HG02610 (cell line): ENCODE data around the gene MAN2A2.
A peak's percentile ranks its signal among the peaks of the same experiment; 100 is the strongest.

ENCODE experiments used
- ATAC-seq: cut with Tn5 transposase; IDR thresholded peaks from one replicate; pipeline ENCODE4 v1.9.1; 2021; ENCODE audit warnings: mild to moderate bottlenecking, moderate library complexity; ENCODE audit not compliant: unreplicated experiment

MAN2A2 gene

DNA sequence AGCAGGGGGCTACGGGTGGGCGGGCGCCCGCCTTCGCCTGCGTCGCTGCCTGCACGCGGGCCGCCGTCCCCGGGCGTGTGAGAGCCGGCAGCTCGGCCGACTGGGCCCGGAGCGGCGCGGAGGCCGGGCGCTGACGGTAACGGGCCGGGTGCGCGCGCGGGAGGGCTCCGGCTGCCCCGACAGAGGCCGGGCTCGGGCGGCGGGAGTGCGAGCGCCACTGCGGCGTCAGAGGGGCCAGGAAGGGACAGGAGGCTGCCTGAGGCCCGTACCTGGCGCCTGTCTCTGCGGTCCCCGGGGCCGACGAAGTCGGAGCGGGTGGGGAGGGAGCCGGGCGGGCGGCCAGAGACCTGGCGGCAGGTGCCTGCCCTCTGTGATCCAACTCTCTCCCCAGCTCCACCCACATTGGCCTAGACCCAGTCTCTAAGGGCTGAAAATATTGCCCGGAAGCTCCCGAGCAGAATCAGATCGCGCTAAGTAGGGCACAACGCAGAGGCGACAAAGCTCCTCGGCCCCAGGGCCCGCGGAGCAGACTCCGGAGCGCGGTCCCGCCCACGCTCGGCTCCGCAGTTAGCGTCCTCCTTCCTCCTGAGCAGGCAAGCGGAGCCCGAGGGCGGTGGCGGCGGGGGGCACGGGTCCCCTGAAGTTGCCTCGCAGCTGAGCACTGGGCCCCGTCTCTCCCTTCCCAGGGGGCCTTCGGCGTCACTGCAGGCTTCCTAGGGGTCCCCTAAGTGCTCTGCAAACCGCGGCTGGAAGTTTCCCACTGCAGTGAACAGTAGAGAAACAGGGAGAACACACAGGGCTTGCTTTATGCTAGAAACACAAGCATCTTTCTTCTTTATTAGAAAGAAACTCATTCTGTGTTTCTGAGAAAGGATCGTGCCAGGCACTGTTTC, at the start of gene MAN2A2:
Gene MAN2A2, plus strand, starts transcription at position 463 of the 893 bp plus-strand sequence. CDS start 906 bp downstream, outside the sequence.
- peak; percentile 60 for ATAC-seq

DNA sequence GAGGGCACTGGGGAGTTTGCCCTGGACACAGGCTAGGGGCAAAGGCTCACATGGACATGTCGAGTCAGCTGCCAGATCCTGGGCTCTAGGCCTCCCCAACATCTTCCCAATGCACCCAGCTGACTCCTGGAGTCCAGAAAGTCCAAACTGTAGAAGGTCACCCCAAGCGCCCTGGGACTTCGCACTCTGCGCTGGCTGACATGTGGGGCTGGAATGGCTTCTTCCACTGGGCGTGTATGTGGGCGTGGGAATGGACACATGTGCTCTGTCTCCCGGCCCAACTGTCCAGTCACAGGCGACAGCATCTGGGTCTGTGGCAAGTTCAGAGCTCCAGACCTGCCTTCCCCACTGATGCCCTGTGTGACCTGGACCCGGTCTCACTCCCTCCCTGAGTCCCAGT, 48.0 kb upstream of the MAN2A2 start:
- no peak for ATAC-seq

DNA sequence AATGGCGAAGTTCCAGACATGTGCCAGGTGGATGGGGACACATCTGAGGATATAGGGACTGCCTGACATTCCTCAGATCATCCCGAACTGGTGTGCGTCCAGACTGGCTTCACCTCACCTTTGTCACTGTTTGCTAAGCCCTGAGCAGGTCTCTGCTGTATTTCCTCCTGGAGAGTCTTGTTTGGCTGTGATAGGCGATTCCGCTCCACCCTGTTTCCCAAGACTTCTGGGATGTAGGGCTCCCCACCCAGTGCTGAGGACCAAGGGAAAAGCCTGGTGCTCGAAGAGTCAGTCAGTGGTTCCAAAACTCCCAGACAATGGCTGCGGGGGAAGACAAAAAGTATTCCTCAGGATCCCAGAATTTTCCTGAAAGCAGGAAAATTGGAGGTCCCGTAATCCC, 45.8 kb upstream of the MAN2A2 start:
- no peak for ATAC-seq

DNA sequence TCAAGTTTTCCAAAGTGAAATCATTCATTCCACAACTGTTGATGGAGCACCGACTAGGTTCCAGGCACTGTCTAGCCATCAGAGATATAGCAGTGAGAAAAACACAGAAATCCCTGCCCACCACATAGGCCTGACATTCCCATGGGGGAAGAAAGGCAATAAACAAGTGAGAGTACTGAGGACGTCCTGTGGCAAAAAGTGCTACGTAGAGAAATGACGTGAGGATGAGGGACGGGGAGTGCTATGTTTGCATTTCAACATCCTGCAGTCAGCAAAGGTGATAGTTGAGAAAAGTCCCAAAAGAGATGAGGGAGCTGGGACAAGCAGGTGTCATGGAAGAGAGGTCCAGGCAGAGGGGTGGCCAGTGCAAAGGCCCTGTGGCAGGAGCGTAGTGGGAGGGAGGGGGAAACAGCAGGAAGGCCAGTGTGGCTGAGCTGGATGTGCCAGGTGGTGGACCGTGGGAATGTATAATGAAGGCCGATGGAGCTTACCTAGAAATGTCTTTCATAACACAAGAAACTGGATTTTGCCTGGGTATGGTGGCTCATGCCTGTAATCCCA, 45.1 kb upstream of the MAN2A2 start:
- ATAC-seq: no peak

DNA sequence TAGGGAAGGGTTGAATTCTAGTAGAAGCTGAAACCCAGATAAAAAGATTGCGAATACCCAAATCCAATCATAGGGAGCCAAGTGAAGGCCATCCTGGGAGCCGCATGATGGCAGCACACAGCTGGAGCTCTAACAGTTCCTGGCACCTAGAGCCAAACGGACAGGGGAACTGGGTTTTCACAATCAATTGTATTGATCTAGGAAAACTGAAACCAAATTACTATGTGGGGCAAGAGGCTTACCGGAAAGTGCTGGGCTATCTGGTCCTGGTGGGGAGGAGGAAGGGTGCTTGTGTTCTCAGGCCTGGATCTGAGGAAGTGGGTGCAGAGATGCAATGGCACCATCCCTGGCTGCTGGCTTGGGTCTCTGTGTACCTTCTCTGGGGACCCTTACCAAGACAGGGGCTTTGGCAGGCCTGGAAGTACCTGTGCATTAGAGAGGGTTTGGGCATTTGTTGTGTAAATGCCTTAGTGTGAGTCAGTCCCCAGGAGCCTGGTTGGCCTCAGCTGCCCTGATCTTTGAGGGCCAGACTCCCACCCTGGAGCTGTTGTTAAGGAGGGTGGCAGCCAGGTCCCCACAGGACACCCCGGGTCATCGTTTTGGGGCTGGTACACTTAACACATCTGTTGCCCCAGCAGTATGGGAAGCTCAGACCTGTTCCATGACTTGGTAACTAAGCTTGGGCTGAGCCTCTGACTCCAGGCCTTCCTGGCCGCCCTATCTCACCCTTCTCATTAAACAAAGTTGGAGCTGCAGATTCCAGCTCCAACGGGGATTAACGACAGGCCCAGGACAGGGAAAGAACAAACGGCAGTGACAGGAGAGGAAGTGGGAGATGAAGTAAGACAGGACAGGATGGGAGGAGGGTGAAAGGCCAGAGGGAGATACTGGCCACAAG, 43.6 kb upstream of the MAN2A2 start:
- ATAC-seq: no peak

DNA sequence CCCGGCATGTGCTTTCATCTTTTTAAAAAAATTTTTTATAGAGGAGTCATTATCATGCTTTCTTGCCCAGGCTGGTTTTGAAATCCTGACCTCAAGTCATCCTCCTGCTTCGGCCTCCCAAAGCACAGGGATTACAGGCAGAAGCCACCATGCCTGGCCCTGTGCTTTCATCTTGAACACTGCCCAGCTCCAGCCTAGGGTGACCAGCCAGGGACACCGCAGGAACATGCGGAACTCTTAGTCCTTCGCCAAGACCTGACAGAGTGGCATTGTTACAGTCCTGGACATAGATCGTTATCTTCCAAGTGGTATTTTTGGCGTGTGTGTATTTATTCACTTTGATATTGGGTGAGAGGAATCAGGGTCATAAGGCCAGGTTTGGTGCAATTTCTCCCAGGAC, 42.7 kb upstream of the MAN2A2 start:
- no peak for ATAC-seq

DNA sequence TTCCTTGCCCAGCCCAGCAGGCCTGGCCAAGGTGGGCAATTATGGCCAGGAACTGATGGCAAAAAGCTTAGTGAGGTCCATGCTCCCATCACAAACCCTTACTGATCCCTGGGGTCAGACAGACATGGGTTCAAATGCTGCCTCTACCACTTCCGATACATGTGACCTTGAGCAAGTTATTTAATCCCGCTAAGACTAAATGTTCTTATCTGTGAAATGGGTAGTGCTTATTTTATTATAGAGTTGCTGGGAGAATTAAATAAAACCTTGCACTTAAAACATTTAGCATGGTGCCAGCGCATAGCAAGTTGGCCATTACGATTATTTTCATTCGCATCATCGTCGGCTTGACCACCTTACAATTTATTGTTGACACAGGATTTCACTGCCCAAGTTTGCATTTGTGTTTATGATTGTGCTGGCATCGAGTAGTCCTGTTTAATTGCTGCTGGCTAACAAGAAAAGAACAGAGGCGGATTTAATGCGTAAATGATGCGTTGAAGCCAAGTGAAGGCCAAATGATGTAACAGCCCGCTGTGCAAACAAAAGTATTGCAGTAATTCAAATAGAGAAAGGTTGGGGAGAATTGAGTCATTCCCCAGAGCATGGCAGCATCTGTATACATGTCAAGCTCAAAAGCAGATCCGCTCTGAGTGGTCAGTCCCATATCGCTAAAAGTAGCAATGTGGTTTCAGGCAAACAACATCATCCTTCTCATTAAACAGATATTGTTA, 42.0 kb upstream of the MAN2A2 start:
- no peak for ATAC-seq

DNA sequence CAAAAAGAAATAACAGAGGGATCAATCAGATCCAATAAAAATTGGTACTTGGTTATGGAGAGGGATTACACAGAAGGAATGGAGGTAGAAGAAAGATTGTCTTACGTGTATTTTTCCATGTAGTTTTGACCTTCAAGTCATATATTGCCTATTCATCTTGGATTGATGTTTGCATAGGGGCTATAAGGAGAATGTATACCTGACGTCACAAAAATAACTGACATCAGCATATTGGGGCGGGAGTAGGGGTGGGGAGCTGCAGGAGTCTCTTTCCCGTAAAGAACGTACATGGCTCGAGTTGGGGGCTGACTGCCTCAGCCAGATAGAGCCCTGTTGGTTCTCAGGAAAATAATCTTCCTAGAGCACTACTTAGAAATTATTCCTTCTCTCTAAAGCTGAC, 40.6 kb upstream of the MAN2A2 start:
- ATAC-seq: no peak

DNA sequence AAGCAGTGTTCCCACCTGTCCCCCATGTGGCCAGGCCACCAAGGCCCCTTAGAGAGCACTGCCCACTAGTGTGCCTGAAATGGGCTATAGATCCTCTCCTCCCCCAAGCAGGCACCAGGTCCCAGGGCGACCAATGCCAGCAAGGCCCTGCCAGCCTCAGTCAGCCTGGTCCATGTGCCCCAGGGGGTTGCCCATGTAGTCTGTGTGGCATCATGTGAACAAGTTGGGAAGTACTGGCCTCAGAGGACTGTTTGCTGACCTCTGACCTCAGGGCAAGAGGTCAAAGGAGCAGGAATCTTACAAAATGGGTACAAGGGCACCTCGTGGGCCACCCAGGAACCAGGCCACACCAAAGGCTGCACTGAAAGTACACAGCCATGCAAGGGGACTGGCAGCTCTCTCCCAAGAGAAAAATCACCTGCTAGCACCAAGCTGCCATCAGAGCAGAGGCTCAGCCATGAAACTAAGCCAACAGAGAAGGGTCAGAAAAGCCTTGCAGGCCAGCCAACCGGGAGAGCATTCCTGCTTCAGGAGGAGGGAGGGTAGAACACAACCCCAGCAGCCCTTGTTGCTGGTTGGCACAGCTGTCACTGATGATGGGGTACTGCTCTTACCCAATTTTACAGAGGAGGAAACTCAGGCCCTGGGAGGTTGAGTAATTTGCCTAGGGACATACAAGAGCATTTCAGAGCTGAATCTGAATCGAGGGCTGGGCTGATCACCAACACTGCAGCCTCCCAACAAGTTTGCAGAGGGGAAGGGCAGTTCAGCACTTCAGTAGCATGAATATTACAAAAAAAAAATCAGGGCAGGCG, 39.9 kb upstream of the MAN2A2 start:
- no peak for ATAC-seq

DNA sequence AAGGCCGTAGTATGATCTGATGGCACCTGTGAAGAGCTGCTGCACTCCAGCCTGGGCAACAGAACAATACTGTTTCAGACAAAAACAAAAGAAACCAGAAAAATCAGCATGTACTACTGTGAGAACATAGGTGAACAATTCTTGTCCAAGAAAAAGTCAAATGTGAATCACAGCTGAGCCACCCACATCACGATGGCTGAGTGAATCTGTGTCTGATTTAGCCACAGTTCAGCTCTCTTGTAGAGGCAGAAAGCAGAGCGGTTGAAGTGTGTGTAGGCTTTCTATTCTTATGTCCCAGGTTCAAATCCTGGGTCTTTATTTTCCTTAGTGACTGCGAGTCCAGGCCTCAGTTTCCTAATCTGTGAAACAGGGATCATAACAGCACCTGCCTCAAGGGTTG, 39.1 kb upstream of the MAN2A2 start:
- ATAC-seq: no peak

DNA sequence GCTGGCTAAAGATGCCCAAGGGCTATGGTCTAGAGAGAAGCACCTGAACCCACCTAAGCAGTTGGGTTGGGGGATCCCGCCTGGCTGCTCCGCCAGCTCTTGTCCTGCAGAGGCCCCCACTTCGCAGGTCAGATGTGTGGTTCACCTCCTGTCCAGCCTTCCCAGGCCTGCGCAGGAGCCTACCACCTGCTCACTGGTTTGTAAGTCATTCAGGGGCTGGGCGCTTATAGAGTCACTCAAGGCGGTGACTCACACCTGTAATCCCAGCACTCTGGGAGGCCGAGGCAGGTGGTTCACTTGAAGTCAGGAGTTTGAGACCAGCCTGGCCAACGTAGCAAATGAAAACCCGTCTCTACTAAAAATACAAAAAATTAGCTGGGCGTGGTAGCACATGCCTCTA, 38.6 kb upstream of the MAN2A2 start:
- no peak for ATAC-seq

DNA sequence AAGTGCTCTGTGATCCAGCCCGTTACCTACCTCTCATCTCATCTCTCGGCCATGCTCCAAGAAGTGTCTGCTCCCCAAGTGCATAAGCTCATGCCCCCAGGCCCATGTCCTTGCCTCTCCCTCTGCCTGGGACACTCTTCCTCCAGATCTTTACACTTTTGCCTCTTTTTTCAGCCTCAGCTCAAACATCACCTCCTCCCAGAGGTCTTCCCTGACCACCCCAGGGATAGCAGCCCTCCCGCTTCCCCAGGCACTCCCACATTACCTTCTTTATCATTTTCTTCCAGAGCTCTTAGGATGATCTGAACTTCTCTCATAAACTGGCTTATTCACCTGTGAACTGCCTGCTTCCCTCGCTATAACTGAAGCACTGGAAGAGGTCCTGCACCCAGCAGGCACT, 37.4 kb upstream of the MAN2A2 start:
- ATAC-seq: no peak

DNA sequence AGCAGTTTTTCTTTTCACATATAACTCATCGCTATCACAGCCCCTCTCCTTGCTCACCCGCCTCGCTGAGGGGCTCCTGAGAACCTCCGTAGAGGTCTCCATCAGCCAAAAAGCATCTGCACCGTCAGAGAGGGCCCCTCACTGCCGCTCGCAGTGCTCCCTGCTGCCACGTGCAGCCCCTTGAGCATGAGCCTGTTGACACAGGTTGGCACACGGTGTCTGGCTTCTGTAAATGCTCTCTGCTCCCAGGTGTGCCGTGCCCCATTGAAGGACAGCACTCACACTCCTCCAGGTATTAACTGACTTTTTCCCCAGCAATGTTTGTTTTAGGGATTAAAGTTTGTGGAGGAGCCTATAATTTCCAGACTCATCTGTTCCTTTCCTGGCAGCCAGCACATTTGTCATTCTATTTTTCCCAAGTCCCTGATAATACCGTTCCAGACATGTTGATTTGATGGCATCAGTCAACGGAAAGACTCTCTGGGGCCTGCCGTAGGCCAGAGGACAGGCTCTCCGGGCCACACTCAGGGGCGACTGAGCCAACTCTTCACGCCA, 36.9 kb upstream of the MAN2A2 start:
- no peak for ATAC-seq

DNA sequence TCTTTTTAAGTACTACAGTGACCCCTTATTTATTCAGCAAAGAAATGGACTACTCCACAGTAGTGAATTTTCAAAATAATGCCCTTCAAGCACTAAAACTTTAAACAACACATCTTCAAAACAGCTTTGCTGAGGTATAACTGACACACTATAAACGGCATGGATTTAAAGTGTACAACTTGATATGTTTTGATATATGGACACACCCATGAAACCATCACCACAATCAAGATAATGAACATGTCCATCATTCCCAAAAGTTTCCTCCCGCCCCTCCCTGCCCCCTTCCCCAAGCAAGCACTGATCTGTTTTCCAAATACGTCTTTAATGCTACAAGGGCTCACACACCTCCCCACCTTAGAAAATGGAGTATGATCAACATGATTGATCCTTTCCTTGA, 36.3 kb upstream of the MAN2A2 start:
- ATAC-seq: no peak

DNA sequence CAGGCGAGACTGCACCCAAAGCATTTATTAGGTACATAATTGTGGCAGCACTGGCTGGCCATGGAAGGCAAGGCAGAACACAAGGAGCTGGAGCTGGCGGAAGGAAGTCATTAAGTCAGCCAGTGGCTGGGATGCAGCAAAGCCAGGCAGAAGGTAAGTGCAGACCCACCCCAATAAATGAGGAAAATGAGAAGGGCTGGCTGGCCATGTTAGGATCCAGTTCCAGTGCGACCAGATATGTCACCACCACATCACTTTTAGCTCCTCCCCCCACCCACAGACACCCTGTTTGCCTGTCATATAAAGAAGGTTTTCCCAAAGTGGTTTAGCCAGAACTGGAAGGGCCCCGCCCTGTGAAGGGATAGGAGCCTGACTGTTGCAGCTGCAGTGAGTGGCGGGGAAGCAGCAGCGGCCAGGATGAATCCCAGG, 34.8 kb upstream of the MAN2A2 start, which contains the start of gene FURIN:
Gene FURIN, plus strand, starts transcription at position 328 of the 429 bp plus-strand sequence. CDS start 7,153 bp downstream, outside the sequence.
- ATAC-seq: no peak

DNA sequence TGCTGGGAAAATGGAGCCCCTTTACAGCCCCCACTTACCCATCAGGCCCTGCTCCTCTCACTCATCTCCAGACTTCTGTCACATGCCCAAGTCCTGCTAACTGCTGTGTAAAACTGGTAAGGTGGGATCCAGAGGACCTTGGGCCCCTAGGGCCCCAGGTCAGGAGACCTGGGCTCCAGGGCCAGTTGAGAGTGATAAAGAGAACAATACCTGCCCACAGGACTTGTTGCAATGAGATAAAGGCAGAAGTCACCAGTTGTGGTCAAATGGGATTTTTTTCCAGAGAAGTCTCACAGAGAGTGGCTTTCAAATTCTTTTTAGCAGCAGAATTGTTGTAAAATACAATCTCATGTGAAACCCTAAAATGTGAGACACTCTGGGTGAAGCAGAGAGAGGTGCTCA, 34.0 kb upstream of the MAN2A2 start:
- ATAC-seq: no peak

DNA sequence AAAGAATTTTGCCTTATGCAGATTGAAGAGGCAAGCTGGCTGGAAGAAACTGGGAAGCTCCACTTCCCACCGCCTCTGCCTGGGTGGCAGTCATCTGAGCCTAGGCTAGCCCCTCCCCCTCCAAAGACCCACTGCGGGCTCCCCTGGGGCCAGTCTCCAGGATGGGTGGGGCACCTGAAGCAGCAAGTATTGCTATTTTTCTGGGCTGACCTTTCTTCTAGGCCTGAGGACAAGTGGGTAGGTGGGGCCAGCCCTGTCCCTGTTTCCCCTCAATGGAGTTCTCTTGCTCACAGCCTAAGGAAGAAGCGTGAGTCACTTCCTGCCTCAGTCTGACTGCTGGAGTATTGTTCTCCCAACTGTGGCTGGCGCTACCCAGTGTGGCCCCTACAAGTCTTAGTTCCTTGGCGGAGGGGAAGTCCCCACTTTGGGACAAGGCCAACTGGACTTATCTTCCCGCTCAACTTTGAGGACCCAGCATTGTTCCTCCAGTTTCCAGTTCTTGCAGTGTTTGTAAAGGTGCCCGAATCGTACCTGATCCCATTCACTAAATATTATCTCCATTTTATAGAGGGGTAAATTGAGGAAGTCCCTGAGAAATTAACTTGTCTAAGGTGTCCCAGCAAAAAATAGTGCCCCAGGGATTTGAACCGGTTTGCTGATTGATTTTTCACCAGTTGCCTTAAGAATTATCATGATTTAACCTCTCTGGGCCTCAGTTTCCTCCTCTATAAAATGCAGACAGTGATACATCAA, 33.3 kb upstream of the MAN2A2 start:
- ATAC-seq: no peak

DNA sequence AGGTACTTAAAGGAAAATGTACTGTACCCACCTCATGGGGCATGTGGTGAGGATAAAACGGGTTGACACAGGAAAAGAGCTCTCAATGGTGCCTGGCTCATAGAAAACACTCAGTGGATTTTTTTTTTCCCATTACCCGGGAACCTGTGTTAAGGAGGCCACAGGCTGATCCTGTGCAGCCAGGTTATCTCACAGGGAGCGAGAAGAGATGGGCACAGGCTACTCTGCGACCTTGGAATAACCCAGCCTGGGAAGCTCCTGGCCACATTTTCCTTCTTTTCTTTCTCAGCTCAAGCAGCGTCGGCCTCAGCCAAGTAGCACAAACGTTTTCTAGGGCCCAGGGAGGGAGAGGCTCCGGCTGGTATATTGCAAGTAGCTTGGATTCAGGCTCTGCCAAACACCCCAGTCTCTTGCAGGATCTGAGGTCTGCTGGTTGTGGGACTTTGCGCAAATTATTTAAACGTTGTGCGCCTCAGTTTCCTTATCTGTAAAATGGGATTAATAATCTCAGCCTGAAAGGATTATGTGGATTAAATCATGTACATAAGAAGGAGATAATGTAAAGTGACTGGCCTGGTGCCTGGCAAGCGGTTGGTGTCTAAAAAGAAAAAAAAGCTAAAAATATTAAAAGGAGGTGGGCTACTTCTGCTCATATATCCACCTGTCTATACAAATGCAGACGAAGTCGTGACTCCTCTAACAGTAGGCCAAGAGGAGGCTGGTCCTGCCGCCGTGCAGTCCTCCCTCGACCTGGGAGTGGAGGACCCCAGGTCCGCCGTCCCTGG, 32.6 kb upstream of the MAN2A2 start:
- ATAC-seq: no peak
